Activated CD4-positive, alpha-beta T cell treated with anti-CD3 and anti-CD28 coated beads, Interleukin-2, amount 50 U/mL, for 1 hour (primary cell): ENCODE measurements around the gene UBR7.
"Not testable (repeated sequence)": the region's sequence is repeated elsewhere in the genome, so short reads cannot be mapped to it uniquely, and the experiment has no call there.

Experiments used
- DNase-seq: peaks from one replicate; pipeline ENCODE4 v3.0.0-alpha.2; 2020

UBR7 gene

GRCh38 chr14:93195316-93195999, 11.6 kb upstream of the UBR7 start:
- no peak for DNase-seq

GRCh38 chr14:93199031-93199430, 8.0 kb upstream of the UBR7 start:
- DNase-seq: no peak

GRCh38 chr14:93200553-93200952, 6.5 kb upstream of the UBR7 start:
- DNase-seq: no peak

GRCh38 chr14:93201155-93201704, 5.8 kb upstream of the UBR7 start:
- no peak for DNase-seq

GRCh38 chr14:93207468-93208308, 632 bp downstream of the UBR7 start:
- DNase-seq: no peak

GRCh38 chr14:93212432-93212831, 5.4 kb downstream of the UBR7 start:
- no peak for DNase-seq

GRCh38 chr14:93214598-93214997, 7.5 kb downstream of the UBR7 start:
- no peak for DNase-seq

GRCh38 chr14:93219103-93219726, 12.2 kb downstream of the UBR7 start:
- peak; percentile 44 for DNase-seq

- DNase-seq: no peak
Observed at GRCh38 chr14:93220509-93220908, 13.5 kb downstream of the UBR7 start.

GRCh38 chr14:93223565-93223964, 16.5 kb downstream of the UBR7 start:
- DNase-seq: no peak

- no peak for DNase-seq
Observed at GRCh38 chr14:93228550-93228949, 21.5 kb downstream of the UBR7 start.

- DNase-seq: no peak
Observed at GRCh38 chr14:93230539-93230938, 23.5 kb downstream of the UBR7 start.

- DNase-seq: no peak
Observed at GRCh38 chr14:93231129-93231979, 24.3 kb downstream of the UBR7 start.

GRCh38 chr14:93232159-93232558, 25.1 kb downstream of the UBR7 start:
- DNase-seq: no peak

- not testable (repeated sequence) for DNase-seq
Observed at GRCh38 chr14:93233078-93233477, 26.0 kb downstream of the UBR7 start.

- DNase-seq: no peak
Observed at GRCh38 chr14:93234798-93235197, 27.7 kb downstream of the UBR7 start.

- DNase-seq: no peak
Observed at GRCh38 chr14:93239869-93240677, 33.0 kb downstream of the UBR7 start.

GRCh38 chr14:93240678-93241000, 33.6 kb downstream of the UBR7 start:
- DNase-seq: no peak

GRCh38 chr14:93245764-93246420, 38.8 kb downstream of the UBR7 start:
- no peak for DNase-seq

GRCh38 chr14:93246534-93246933, 39.5 kb downstream of the UBR7 start:
- no peak for DNase-seq

GRCh38 chr14:93249128-93249831, 42.2 kb downstream of the UBR7 start:
- no peak for DNase-seq
